ENCODE data around the gene SLK.

GRCh38 chr10:103921248-103921647 lies 45.7 kb upstream of the SLK start:
- TF ChIP-seq, protein P1, sequence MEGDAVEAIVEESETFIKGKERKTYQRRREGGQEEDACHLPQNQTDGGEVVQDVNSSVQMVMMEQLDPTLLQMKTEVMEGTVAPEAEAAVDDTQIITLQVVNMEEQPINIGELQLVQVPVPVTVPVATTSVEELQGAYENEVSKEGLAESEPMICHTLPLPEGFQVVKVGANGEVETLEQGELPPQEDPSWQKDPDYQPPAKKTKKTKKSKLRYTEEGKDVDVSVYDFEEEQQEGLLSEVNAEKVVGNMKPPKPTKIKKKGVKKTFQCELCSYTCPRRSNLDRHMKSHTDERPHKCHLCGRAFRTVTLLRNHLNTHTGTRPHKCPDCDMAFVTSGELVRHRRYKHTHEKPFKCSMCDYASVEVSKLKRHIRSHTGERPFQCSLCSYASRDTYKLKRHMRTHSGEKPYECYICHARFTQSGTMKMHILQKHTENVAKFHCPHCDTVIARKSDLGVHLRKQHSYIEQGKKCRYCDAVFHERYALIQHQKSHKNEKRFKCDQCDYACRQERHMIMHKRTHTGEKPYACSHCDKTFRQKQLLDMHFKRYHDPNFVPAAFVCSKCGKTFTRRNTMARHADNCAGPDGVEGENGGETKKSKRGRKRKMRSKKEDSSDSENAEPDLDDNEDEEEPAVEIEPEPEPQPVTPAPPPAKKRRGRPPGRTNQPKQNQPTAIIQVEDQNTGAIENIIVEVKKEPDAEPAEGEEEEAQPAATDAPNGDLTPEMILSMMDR (IDR thresholded peaks at IDR 0.05; ENCODE audit: low read length) = no peak
- TF ChIP-seq EZH2 (optimal IDR thresholded peaks at IDR 0.05; ENCODE audit: low read depth, low read length) (no peak), EZH2phosphoT487 (IDR thresholded peaks at IDR 0.05; ENCODE audit: low read length) (no peak)
